ENCODE results near the gene MRPL34. TPM values are rescaled to one million over a fixed set of nuclear protein-coding genes. Genes with fewer than 3 reads are reported as not detected.

Gene MRPL34
- total and polyA plus RNA-seq, 9 of the 15 experiments (the other 6 are each of a cell fraction or from before 2014, with no cell fraction given) = 11.5 to 256 (median 72.5) TPM

DNA sequence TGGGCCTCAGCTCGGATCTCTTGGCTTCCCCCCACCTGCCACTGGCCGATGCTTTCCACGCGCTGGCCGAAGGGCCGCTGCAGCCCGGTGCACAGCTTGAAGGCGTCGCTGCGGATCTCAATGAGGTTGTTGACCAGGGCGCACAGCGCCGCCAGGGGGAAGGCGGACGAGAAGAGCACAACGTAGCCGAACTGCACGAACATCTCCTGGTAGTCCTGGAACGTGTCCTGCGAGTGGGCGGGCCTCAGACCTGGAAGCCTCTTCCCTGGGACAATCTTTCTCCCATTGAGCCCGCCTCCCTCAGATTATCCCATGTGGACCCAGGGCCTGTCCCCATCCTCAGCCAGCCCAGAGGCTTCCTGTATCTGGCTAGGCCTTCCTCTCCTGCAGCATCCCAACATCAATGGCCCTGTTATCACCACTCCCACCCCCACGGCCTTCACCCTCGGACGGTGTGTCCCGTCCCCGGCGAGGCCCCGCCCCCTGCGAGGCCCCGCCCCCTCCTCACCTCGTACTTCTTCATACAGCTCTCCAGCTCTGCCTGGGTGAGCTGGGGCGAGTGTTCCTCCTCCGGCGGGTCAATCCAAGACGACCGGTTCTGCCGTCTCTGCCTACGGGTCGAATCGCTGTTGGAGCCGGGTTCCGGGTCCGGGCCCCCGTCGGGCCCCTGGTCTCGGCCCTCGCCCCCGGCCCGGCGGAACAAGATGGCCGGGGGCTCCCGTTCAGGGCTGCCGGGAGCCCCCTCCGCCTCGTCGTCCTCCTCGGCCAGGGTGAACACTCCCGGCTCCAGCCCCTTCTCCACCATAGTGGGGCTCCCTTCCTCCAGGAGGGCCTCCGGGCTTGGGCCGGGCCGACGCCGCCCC lies 22.2 kb downstream of the MRPL34 start:
- H3K9me3 ChIP-seq (replicated peaks; ENCODE audit: control insufficient read depth, insufficient read depth, low read depth, low read length) = no peaks in the 10 kb centered on the region; the same call in 1 of the 2 replicates
- H3K36me3 ChIP-seq (ENCODE audit: control insufficient read depth, insufficient read depth, low read length) = peaks cover 9% of the 10 kb centered on the region; the same call in 2 of the 3 replicates
- no peaks in the 10 kb centered on the region for H3K79me2 ChIP-seq (ENCODE audit: control insufficient read depth, insufficient read depth, low read length)
- ChIA-PET CTCF (ENCODE audit: low intra/inter-chr PET ratio) (no interaction called here), POLR2A (interaction anchor here (1.6 to 1.8 kb wide), 2 partner anchors 10 to 19 kb away, joined by 6 to 9 read pairs; partner anchors contain the start of gene DDA1)
- in situ Hi-C loops (cut with MboI) (no loop called here), intact Hi-C loops (cut with micrococcal nuclease) (no loop called here)
- peak overlapping the region; percentile 44 for H3K4me3 ChIP-seq
- H4K20me1 ChIP-seq (replicated peaks; ENCODE audit: control insufficient read depth, insufficient read depth, low read length) = no peaks in the 10 kb centered on the region; the same call in 1 of the 2 replicates
- H3K27me3 ChIP-seq (ENCODE audit: control insufficient read depth in 2 of 2, insufficient read depth in 2 of 2, low read length in 2 of 2) = no peaks in the 10 kb centered on the region
- peaks cover 4% of the 10 kb centered on the region for H3K9me1 ChIP-seq (ENCODE audit: control insufficient read depth, insufficient read depth, low read length)
- peak; percentile 23 for FAIRE-seq
- 0 out of 3 replicates have a peak overlapping the region, but pooled peaks have one; percentile 48 for H3K27ac ChIP-seq (ENCODE audit: extremely low read depth, low read depth, low read length)
- peak overlapping the region; percentile 46 to 86; a peak in 3 of 4 replicates for H3K9ac ChIP-seq (ENCODE audit: insufficient read depth in 1 of 2, low read depth in 2 of 2, low read length in 2 of 2)
- ATAC-seq = peak; percentile 70
- H3K4me1 ChIP-seq (replicated peaks in 1 of 2; ENCODE audit: control insufficient read depth in 2 of 2, insufficient read depth in 2 of 2, low read length in 2 of 2) = peaks cover 7 to 56% of the 10 kb centered on the region in 2 experiments; a peak in 4 of 5 replicates
- no TSS peak for BruUV-seq (replicated peaks)
- H3K4me2 ChIP-seq (ENCODE audit: insufficient read depth, low read length) = peak overlapping the region; percentile 60
- 40% methylated on average over 51 of the region's 64 CpGs for WGBS (ENCODE audit: insufficient coverage, low coverage, missing lambda C conversion rate)
- peak; percentile 80 to 86 (median 82) for DNase-seq (ENCODE audit: extremely low read depth in 1 of 4, low spot score in 3 of 4)
- peak overlapping the region; percentile 65 for H2AFZ ChIP-seq (ENCODE audit: low read depth, low read length)
- no peak for TF ChIP-seq PTTG1 (tag; IDR thresholded peaks at IDR 0.05; ENCODE audit: low read depth)
- TF ChIP-seq, protein P1, sequence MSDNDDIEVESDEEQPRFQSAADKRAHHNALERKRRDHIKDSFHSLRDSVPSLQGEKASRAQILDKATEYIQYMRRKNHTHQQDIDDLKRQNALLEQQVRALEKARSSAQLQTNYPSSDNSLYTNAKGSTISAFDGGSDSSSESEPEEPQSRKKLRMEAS (CRISPR knock-in tag; IDR thresholded peaks at IDR 0.05) = peak; percentile 54; the same call in 1 of the 2 replicates
- TF ChIP-seq KAT2B (IDR thresholded peaks at IDR 0.05; ENCODE audit: low read depth, low read length) = no peak
- TF ChIP-seq, protein P2, sequence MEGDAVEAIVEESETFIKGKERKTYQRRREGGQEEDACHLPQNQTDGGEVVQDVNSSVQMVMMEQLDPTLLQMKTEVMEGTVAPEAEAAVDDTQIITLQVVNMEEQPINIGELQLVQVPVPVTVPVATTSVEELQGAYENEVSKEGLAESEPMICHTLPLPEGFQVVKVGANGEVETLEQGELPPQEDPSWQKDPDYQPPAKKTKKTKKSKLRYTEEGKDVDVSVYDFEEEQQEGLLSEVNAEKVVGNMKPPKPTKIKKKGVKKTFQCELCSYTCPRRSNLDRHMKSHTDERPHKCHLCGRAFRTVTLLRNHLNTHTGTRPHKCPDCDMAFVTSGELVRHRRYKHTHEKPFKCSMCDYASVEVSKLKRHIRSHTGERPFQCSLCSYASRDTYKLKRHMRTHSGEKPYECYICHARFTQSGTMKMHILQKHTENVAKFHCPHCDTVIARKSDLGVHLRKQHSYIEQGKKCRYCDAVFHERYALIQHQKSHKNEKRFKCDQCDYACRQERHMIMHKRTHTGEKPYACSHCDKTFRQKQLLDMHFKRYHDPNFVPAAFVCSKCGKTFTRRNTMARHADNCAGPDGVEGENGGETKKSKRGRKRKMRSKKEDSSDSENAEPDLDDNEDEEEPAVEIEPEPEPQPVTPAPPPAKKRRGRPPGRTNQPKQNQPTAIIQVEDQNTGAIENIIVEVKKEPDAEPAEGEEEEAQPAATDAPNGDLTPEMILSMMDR (IDR thresholded peaks at IDR 0.05 in 2 of 3, conservative IDR thresholded peaks at IDR 0.05 in 1 of 3; ENCODE audit: insufficient read depth in 2 of 3, low read depth in 1 of 3, low read length in 3 of 3) = peak in 1 of 3 experiments; percentile 31; a peak in 1 of 6 replicates
- TF ChIP-seq SP1 (CRISPR knock-in tag; IDR thresholded peaks at IDR 0.05) = peak; percentile 56; the same call in 1 of the 2 replicates
- TF ChIP-seq KLF16 (IDR thresholded peaks at IDR 0.05) = no peak
- TF ChIP-seq POLR2A (conservative IDR thresholded peaks at IDR 0.05) = peak; percentile 43; the same call in 1 of the 2 replicates
- peak; percentile 37; the same call in 1 of the 2 replicates for TF ChIP-seq EGR1 (conservative IDR thresholded peaks at IDR 0.05)
- no peak for TF ChIP-seq ESRRB (CRISPR knock-in tag; IDR thresholded peaks at IDR 0.05; ENCODE audit: borderline replicate concordance)
- peak; percentile 33; the same call in 1 of the 2 replicates for TF ChIP-seq PHF8 (IDR thresholded peaks at IDR 0.05; ENCODE audit: borderline replicate concordance, low read length)
- TF ChIP-seq, protein P3, sequence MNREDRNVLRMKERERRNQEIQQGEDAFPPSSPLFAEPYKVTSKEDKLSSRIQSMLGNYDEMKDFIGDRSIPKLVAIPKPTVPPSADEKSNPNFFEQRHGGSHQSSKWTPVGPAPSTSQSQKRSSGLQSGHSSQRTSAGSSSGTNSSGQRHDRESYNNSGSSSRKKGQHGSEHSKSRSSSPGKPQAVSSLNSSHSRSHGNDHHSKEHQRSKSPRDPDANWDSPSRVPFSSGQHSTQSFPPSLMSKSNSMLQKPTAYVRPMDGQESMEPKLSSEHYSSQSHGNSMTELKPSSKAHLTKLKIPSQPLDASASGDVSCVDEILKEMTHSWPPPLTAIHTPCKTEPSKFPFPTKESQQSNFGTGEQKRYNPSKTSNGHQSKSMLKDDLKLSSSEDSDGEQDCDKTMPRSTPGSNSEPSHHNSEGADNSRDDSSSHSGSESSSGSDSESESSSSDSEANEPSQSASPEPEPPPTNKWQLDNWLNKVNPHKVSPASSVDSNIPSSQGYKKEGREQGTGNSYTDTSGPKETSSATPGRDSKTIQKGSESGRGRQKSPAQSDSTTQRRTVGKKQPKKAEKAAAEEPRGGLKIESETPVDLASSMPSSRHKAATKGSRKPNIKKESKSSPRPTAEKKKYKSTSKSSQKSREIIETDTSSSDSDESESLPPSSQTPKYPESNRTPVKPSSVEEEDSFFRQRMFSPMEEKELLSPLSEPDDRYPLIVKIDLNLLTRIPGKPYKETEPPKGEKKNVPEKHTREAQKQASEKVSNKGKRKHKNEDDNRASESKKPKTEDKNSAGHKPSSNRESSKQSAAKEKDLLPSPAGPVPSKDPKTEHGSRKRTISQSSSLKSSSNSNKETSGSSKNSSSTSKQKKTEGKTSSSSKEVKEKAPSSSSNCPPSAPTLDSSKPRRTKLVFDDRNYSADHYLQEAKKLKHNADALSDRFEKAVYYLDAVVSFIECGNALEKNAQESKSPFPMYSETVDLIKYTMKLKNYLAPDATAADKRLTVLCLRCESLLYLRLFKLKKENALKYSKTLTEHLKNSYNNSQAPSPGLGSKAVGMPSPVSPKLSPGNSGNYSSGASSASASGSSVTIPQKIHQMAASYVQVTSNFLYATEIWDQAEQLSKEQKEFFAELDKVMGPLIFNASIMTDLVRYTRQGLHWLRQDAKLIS (CRISPR knock-in tag; IDR thresholded peaks at IDR 0.05) = no peak
- TF ChIP-seq ZBTB7A (IDR thresholded peaks at IDR 0.05; ENCODE audit: borderline replicate concordance, control insufficient read depth, low read depth, low read length) = peak; percentile 40; the same call in 1 of the 2 replicates
- no peak for TF ChIP-seq GTF2A2 (tag; IDR thresholded peaks at IDR 0.05)

All from K562 (cell line).